ENCODE results near the gene OR5T1.

OR5T1 gene

DNA sequence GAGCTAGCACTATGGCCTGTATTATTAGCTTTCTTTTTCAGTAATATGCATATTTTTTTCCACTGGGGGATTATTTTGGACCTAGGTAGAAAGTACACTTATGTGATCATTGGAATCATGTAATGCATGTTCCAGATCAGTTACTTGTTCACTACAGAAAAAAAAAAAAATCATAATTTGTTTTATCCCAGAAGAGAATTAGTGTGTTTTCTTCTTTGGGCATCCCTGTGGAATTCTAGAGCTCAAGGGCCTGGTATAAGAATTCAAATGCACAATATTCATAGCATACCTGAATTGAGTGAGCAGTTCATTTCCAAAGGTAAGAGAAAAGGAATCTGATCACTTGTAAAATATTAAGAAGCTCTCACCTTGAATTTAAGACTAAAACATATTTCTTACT is at the start of gene OR5T1:
TSS of gene OR5T1 (plus strand) at position 301 of the 400 bp plus-strand sequence. CDS start 1,485 bp downstream, outside the sequence.
- DNase-seq (ENCODE audit: low read depth in 2 of 2): no peak

DNA sequence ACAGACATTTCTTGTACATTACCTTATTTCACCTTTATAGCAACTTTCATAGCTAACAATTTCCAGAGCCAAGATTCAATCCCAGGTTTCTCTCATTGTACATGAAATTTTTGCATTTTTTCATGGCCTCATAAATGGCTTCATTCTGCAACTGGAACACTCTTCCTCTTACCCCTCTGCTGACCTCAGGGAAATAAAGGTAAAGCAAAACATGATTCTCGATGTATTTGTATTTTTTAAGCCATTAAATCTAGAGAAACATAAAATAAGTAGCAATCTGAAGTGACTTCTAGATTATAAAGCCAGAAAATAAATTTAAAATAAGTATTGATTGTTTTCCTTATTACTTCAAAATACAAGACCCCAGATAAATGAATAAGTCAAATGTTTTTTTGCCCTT is 39.8 kb upstream of the OR5T1 start, which contains the start of gene OR5T2:
TSS of gene OR5T2 (minus strand) at position 101 of the 400 bp plus-strand sequence. CDS start 1,193 bp downstream, outside the sequence.
- DNase-seq (ENCODE audit: low read depth in 2 of 2): no peak

DNA sequence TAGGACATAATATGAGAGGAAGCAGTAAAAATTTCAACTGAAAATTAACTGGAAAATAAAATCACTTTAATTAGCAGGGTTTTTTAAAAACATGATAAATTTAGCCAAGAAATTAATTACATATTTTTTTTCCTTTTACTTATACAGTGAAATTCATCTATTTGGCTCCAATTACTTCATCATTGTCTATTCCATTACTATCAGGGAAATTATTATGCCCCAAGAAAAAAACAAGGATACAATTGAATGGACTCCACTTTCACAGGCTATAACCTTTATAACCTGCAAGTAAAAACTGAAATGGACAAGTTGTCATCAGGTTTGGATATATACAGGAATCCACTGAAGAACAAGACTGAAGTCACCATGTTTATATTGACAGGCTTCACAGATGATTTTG is 22.0 kb upstream of the OR5T1 start, which contains the start of gene OR5T3:
TSS of gene OR5T3 (plus strand) at position 301 of the 400 bp plus-strand sequence. CDS start at position 301, 0 bp downstream.
- no peak for DNase-seq (ENCODE audit: low read depth in 2 of 2)

DNA sequence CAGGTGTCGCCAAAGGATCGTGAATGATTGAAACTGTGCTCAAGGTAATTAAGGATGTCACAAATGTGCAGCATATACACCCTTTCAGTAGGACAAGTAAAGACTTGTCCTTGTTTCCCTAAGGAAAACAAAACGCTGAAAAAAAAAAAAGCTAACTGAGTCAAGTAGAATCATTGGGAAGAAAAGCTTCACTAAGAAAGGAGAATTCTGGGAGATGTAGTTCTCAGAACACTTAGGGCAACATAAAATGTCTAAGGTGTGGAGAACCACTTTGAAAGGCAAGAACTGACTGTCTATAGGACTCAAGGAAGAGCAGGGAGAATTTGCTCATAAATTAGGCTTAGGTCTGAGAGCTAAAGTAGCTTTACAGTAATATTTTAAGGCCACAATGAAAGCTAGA is 2.9 kb upstream of the OR5T1 start:
- DNase-seq (ENCODE audit: low read depth in 2 of 2): no peak

DNA sequence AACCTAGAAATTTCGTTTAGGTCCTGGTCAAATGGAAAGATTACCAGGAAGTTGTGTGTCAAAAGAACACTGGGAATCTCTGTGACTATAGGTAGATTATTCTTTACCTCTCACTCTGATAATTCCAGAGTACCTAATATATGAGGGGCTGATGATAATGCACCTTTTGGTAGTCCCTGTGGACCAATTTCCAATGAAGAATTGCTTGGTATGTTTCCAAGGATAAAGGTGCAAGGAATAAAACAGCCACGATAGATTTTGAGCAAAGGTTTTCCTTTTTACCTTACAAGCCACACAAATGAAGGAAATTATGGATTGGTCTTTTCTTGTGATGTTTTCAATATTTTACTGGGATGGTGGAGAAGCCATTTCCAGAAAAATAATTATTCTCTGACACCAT is 18.2 kb downstream of the OR5T1 start, which contains the start of gene OR8H1:
TSS of gene OR8H1 (minus strand) at position 101 of the 400 bp plus-strand sequence. CDS start 1,192 bp downstream, outside the sequence.
- DNase-seq (ENCODE audit: low read depth in 2 of 2): no peak

DNA sequence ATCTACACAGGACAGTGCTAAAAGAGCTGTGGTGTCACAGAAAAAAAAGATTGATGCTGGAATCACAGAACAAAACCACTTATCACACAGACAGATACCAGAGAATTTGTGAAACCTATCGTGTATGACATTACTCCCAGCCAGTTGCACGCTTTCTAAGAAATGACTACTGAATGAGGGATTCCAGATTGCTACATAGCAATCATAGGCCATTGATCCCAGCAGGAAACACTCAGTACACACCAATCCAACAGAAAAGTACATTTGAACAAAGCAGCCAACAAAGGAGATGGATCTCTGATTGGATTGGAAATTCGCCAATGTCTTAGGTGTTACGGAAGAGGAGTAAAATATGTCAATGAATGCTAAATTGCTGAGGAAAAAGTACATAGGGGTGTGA is 22.9 kb downstream of the OR5T1 start:
- no peak for DNase-seq (ENCODE audit: low read depth in 2 of 2)

DNA sequence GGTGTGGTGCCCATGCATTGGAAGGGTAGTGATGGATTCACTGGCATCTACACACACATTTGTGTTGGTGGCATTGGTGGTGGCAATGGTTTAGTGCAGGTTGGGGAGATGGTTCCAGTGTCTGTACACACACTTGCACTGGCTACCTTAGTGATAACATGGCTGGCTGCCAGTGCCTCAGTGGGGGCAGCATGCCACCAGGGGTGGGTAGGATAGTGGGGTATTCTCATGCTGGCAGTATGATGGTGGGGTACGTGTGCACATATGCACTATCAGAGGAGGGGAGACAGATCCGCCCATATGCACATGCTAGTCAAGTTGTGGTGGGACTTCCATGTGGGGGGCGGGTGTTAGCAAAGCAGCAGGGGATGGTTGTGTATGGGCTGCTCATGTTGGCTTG is 33.9 kb downstream of the OR5T1 start:
- DNase-seq (ENCODE audit: low read depth in 2 of 2): no peak

DNA sequence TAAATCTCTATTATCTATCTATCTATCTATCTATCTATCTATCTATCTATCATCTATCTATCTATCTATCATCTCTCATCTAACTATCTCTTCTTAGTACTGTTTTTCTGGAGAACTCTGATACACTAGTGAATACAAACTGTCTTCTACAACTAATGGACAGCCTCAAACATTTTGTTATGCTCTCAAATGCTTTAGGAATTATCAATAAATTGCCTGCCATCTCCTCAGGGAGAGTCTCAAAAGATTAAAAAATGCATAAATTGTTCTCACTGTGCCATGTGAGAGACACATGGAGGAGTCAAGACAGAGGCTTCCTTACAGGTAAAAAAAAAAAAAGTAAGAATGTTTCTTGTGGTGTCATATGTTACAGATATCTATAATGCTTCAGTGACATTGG is 40.9 kb downstream of the OR5T1 start, which contains the start of gene OR8K3:
TSS of gene OR8K3 (plus strand) at position 301 of the 400 bp plus-strand sequence. CDS start 3,163 bp downstream, outside the sequence.
- DNase-seq (ENCODE audit: low read depth in 2 of 2): no peak

Data from activated CD4-positive, alpha-beta T cell treated with anti-CD3 and anti-CD28 coated beads for 24 hours (primary cell).